ENCODE measurements around the gene BAK1. TPM values are rescaled to one million over a fixed set of nuclear protein-coding genes. Genes with fewer than 3 reads are reported as not detected.

BAK1 gene
- total RNA-seq, 2 donors from 2014 or later = 6.2 to 13.6 TPM

- no peak overlapping the region for H3K4me3 ChIP-seq
- DNase-seq (ENCODE audit: low spot score) = no peak
- H3K27me3 ChIP-seq (replicated peaks; ENCODE audit: insufficient read depth) = no peaks in the 10 kb centered on the region
- no peaks in the 10 kb centered on the region for H3K36me3 ChIP-seq
- H3K4me1 ChIP-seq (replicated peaks) = no peaks in the 10 kb centered on the region
- intact Hi-C loops (cut with DNase I) = no loop called here
- H3K27ac ChIP-seq = no peak overlapping the region
- H3K9me3 ChIP-seq = no peaks in the 10 kb centered on the region
- 72% methylated on average over 3 of the region's 3 CpGs for WGBS
- TF ChIP-seq POLR2A (IDR thresholded peaks at IDR 0.05) (no peak), POLR2AphosphoS5 (IDR thresholded peaks at IDR 0.05) (no peak), CTCF (IDR thresholded peaks at IDR 0.05) (no peak)
Observed at GRCh38 chr6:33609019-33609418, 28.9 kb upstream of the BAK1 start.

GRCh38 chr6:33607784-33608161 lies 27.7 kb upstream of the BAK1 start:
- Histone ChIP-seq H3K4me1 (replicated peaks) (no peaks in the 10 kb centered on the region), H3K9me3 (no peaks in the 10 kb centered on the region), H3K4me3 (no peak overlapping the region), H3K27ac (no peak overlapping the region), H3K27me3 (replicated peaks; ENCODE audit: insufficient read depth) (no peaks in the 10 kb centered on the region), H3K36me3 (no peaks in the 10 kb centered on the region)
- 57% methylated on average over 5 of the region's 5 CpGs for WGBS
- no peak for DNase-seq (ENCODE audit: low spot score)
- intact Hi-C loops (cut with DNase I) = no loop called here
- no peak for TF ChIP-seq CTCF (IDR thresholded peaks at IDR 0.05)
- TF ChIP-seq POLR2AphosphoS5 (IDR thresholded peaks at IDR 0.05) = no peak

GRCh38 chr6:33607126-33607783 lies 27.2 kb upstream of the BAK1 start:
- no peaks in the 10 kb centered on the region for H3K27me3 ChIP-seq (replicated peaks; ENCODE audit: insufficient read depth)
- 51% methylated on average over 8 of the region's 8 CpGs for WGBS
- no peak overlapping the region for H3K4me3 ChIP-seq
- H3K27ac ChIP-seq = no peak overlapping the region
- H3K9me3 ChIP-seq = no peaks in the 10 kb centered on the region
- no peaks in the 10 kb centered on the region for H3K36me3 ChIP-seq
- H3K4me1 ChIP-seq (replicated peaks) = no peaks in the 10 kb centered on the region
- TF ChIP-seq POLR2A (IDR thresholded peaks at IDR 0.05) (no peak), CTCF (IDR thresholded peaks at IDR 0.05) (no peak), POLR2AphosphoS5 (IDR thresholded peaks at IDR 0.05) (no peak)
- no peak for DNase-seq (ENCODE audit: low spot score)
- intact Hi-C loops (cut with DNase I) = no loop called here

GRCh38 chr6:33606642-33607041 lies 26.6 kb upstream of the BAK1 start:
- Histone ChIP-seq H3K9me3 (no peaks in the 10 kb centered on the region), H3K36me3 (no peaks in the 10 kb centered on the region), H3K4me3 (no peak overlapping the region), H3K4me1 (replicated peaks) (no peaks in the 10 kb centered on the region), H3K27ac (no peak overlapping the region), H3K27me3 (replicated peaks; ENCODE audit: insufficient read depth) (no peaks in the 10 kb centered on the region)
- no peak for DNase-seq (ENCODE audit: low spot score)
- intact Hi-C loops (cut with DNase I) = no loop called here
- 84% methylated on average over 2 of the region's 2 CpGs for WGBS
- no peak for TF ChIP-seq CTCF (IDR thresholded peaks at IDR 0.05)
- TF ChIP-seq POLR2A (IDR thresholded peaks at IDR 0.05) = no peak
- no peak for TF ChIP-seq POLR2AphosphoS5 (IDR thresholded peaks at IDR 0.05)

Data from prostate gland (tissue), 2 donors.